ENCODE data around the gene GRM7.

Gene GRM7

GRCh38 chr3:7657214-7658112, 796.5 kb downstream of the GRM7 start:
- DNase-seq (ENCODE audit: low read depth) = no peak

GRCh38 chr3:7658294-7658693, 797.4 kb downstream of the GRM7 start:
- no peak for DNase-seq (ENCODE audit: low read depth)

GRCh38 chr3:7659079-7659478, 798.2 kb downstream of the GRM7 start:
- DNase-seq (ENCODE audit: low read depth) = no peak

- no peak for DNase-seq (ENCODE audit: low read depth)
These were observed 802.9 kb downstream of the GRM7 start for GRCh38 chr3:7663771-7664170.

- DNase-seq (ENCODE audit: low read depth) = no peak
These were observed 806.9 kb downstream of the GRM7 start for GRCh38 chr3:7667774-7668173.

- DNase-seq (ENCODE audit: low read depth) = no peak
These were observed 808.7 kb downstream of the GRM7 start for GRCh38 chr3:7669641-7670040.

- no peak for DNase-seq (ENCODE audit: low read depth)
These were observed 817.6 kb downstream of the GRM7 start for GRCh38 chr3:7678521-7678920.

- no peak for DNase-seq (ENCODE audit: low read depth)
These were observed 821.9 kb downstream of the GRM7 start for GRCh38 chr3:7682822-7683229.

- no peak for DNase-seq (ENCODE audit: low read depth)
These were observed 822.5 kb downstream of the GRM7 start for GRCh38 chr3:7683426-7683825.

- no peak for DNase-seq (ENCODE audit: low read depth)
These were observed 823.3 kb downstream of the GRM7 start for GRCh38 chr3:7684182-7684715.

GRCh38 chr3:7687428-7688147, 826.7 kb downstream of the GRM7 start:
- no peak for DNase-seq (ENCODE audit: low read depth)

GRCh38 chr3:7692866-7693265, 832.0 kb downstream of the GRM7 start:
- no peak for DNase-seq (ENCODE audit: low read depth)

- DNase-seq (ENCODE audit: low read depth) = no peak
These were observed 833.1 kb downstream of the GRM7 start for GRCh38 chr3:7693976-7694375.

GRCh38 chr3:7695049-7695448, 834.1 kb downstream of the GRM7 start:
- no peak for DNase-seq (ENCODE audit: low read depth)

GRCh38 chr3:7696320-7696719, 835.4 kb downstream of the GRM7 start:
- no peak for DNase-seq (ENCODE audit: low read depth)

- DNase-seq (ENCODE audit: low read depth) = no peak
These were observed 836.6 kb downstream of the GRM7 start for GRCh38 chr3:7697548-7697947.

GRCh38 chr3:7700539-7700938, 839.6 kb downstream of the GRM7 start:
- no peak for DNase-seq (ENCODE audit: low read depth)

GRCh38 chr3:7700977-7701376, 840.1 kb downstream of the GRM7 start:
- DNase-seq (ENCODE audit: low read depth) = no peak

GRCh38 chr3:7707187-7707586, 846.3 kb downstream of the GRM7 start:
- no peak for DNase-seq (ENCODE audit: low read depth)

GRCh38 chr3:7709376-7710082, 848.6 kb downstream of the GRM7 start:
- DNase-seq (ENCODE audit: low read depth) = no peak

GRCh38 chr3:7710284-7710683, 849.4 kb downstream of the GRM7 start:
- no peak for DNase-seq (ENCODE audit: low read depth)

GRCh38 chr3:7713724-7714123, 852.8 kb downstream of the GRM7 start:
- no peak for DNase-seq (ENCODE audit: low read depth)
